GM19099 (cell line): ENCODE results near the gene FAM217A.

ENCODE experiments used
- POLR2A ChIP-seq: IDR thresholded peaks from 3 replicates; pipeline ENCODE4 v1.6.1; 2011; ENCODE audit warnings: low read depth; ENCODE audit not compliant: insufficient read length; ENCODE audit errors: extremely low read depth

The FAM217A gene

GRCh38 chr6:4078691-4079471 lies at the start of gene FAM217A:
Gene FAM217A (minus strand): TSS chr6:4079137. CDS start chr6:4077414, 1,723 bp downstream.
- TF ChIP-seq POLR2A, result no peak

GRCh38 chr6:4128072-4128471 lies 49.1 kb upstream of the FAM217A start:
- TF ChIP-seq POLR2A, result no peak

GRCh38 chr6:4125933-4126864 lies 47.3 kb upstream of the FAM217A start:
- no peak for TF ChIP-seq POLR2A

- TF ChIP-seq POLR2A, result no peak
These were observed 46.6 kb upstream of the FAM217A start for GRCh38 chr6:4125500-4125899.

- no peak for TF ChIP-seq POLR2A
These were observed 45.4 kb upstream of the FAM217A start for GRCh38 chr6:4124351-4124750.

- TF ChIP-seq POLR2A, result no peak
These were observed 36.8 kb upstream of the FAM217A start for GRCh38 chr6:4115741-4116140.

- no peak for TF ChIP-seq POLR2A
These were observed 35.2 kb upstream of the FAM217A start for GRCh38 chr6:4114123-4114522.

GRCh38 chr6:4113649-4114048 lies 34.7 kb upstream of the FAM217A start:
- no peak for TF ChIP-seq POLR2A

GRCh38 chr6:4112366-4112765 lies 33.4 kb upstream of the FAM217A start:
- no peak for TF ChIP-seq POLR2A

- no peak for TF ChIP-seq POLR2A
These were observed 29.7 kb upstream of the FAM217A start for GRCh38 chr6:4108561-4109093.

GRCh38 chr6:4107873-4108272 lies 28.9 kb upstream of the FAM217A start:
- no peak for TF ChIP-seq POLR2A

GRCh38 chr6:4105980-4106536 lies 27.1 kb upstream of the FAM217A start:
- TF ChIP-seq POLR2A, result no peak

GRCh38 chr6:4103929-4104328 lies 25.0 kb upstream of the FAM217A start:
- TF ChIP-seq POLR2A, result no peak

GRCh38 chr6:4102687-4103244 lies 23.8 kb upstream of the FAM217A start:
- TF ChIP-seq POLR2A, result no peak

GRCh38 chr6:4101298-4101697 lies 22.4 kb upstream of the FAM217A start:
- TF ChIP-seq POLR2A, result no peak
